ENCODE measurements around the gene GNG7. TPM values are rescaled to one million over a fixed set of nuclear protein-coding genes. Genes with fewer than 3 reads are reported as not detected.
"Not testable (repeated sequence)": the region's sequence is repeated elsewhere in the genome, so short reads cannot be mapped to it uniquely, and the experiment has no call there.

Gene GNG7
- total RNA-seq, 2 experiments from 2014 or later, result 1.1 to 1.2 TPM

DNA sequence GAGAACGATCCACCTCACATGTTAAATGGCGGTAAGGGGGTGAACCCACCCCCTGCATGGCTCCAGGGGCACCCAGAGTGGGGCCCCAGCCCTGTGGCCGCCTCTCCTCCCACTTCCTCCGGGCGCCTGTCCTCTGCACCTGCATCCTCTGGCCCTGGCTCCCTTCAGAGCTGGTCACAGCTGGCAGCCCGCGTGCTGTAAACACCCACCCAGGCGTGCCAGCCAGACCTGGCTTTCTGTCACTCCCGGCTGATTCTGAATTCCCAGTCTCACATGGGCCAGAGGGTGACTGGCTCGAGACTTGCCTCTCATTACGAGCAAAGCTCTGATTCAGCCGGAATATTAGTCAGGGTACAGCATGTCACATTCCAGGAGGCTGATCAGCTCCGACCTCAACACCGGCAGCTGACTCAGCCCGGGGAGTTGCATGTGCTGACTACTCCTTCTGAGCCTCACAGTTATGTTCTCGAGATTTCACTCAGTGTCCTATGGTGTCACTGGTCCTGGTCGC, 75.1 kb downstream of the GNG7 start:
- intact Hi-C loops (cut with DNase I, micrococcal nuclease), result loop anchor here in 1 of 2 experiments (10.0 kb wide), 1 partner anchor 363 kb away; no protein-coding TSS in a partner anchor
- peak; percentile 84 for DNase-seq
- POLR2A ChIA-PET, result interaction anchor here (1.1 to 1.3 kb wide), 3 partner anchors 20 to 151 kb away, joined by 3 to 14 read pairs (median 4); partner anchors contain the start of gene GADD45B
- H3K36me3 Mint-ChIP-seq (ENCODE audit: low read depth), result peaks cover 14% of the 10 kb centered on the region
- peaks cover 16% of the 10 kb centered on the region for H3K9me3 Mint-ChIP-seq (ENCODE audit: low read depth)
- ATAC-seq, result peak; percentile 97
- H3K27ac Mint-ChIP-seq, result peak overlapping the region; percentile 81
- peak overlapping the region; percentile 38 for H3K4me3 Mint-ChIP-seq
- H3K4me1 Mint-ChIP-seq, result peaks cover 39% of the 10 kb centered on the region
- CTCF ChIA-PET, result interaction anchor here (1.0 to 2.4 kb wide), 7 partner anchors 9 to 166 kb away, joined by 3 to 17 read pairs (median 8); no protein-coding TSS in a partner anchor
- H3K27me3 Mint-ChIP-seq, result no peaks in the 10 kb centered on the region

- no peak for ATAC-seq
- peaks cover 14% of the 10 kb centered on the region for H3K36me3 Mint-ChIP-seq (ENCODE audit: low read depth)
- DNase-seq, result no peak
- no peak overlapping the region for H3K4me3 Mint-ChIP-seq
- no peak overlapping the region for H3K27ac Mint-ChIP-seq
- peaks cover 13% of the 10 kb centered on the region for H3K9me3 Mint-ChIP-seq (ENCODE audit: low read depth)
- peaks cover 55% of the 10 kb centered on the region for H3K4me1 Mint-ChIP-seq
- ChIA-PET POLR2A (no interaction called here), CTCF (interaction anchor here (2.0 kb wide), 1 partner anchor 14 kb away, joined by 5 read pairs; no protein-coding TSS in a partner anchor)
- intact Hi-C loops (cut with DNase I, micrococcal nuclease), result loop anchor here in 1 of 2 experiments (10.0 kb wide), 1 partner anchor 361 kb away; no protein-coding TSS in a partner anchor
- no peaks in the 10 kb centered on the region for H3K27me3 Mint-ChIP-seq
Observed at GRCh38 chr19:2625434-2625833, 77.1 kb downstream of the GNG7 start.

GRCh38 chr19:2624537-2625091, 77.9 kb downstream of the GNG7 start:
- H3K27me3 Mint-ChIP-seq, result no peaks in the 10 kb centered on the region
- no peak overlapping the region for H3K4me3 Mint-ChIP-seq
- CTCF ChIA-PET, result interaction anchor here (0.6 to 2.0 kb wide), 2 partner anchors 13 to 152 kb away, joined by 4 to 5 read pairs; no protein-coding TSS in a partner anchor
- H3K9me3 Mint-ChIP-seq (ENCODE audit: low read depth), result peaks cover 13% of the 10 kb centered on the region
- peaks cover 56% of the 10 kb centered on the region for H3K4me1 Mint-ChIP-seq
- peaks cover 12% of the 10 kb centered on the region for H3K36me3 Mint-ChIP-seq (ENCODE audit: low read depth)
- POLR2A ChIA-PET, result interaction anchor here (0.6 to 1.2 kb wide), 2 partner anchors 24 to 149 kb away, joined by 4 to 5 read pairs; partner anchors contain the start of gene GADD45B
- no peak overlapping the region for H3K27ac Mint-ChIP-seq
- no peak for DNase-seq
- intact Hi-C loops (cut with DNase I, micrococcal nuclease), result loop anchor here (5.0 to 10.0 kb wide), 3 partner anchors 72 to 360 kb away; no protein-coding TSS in a partner anchor
- ATAC-seq, result no peak

DNA sequence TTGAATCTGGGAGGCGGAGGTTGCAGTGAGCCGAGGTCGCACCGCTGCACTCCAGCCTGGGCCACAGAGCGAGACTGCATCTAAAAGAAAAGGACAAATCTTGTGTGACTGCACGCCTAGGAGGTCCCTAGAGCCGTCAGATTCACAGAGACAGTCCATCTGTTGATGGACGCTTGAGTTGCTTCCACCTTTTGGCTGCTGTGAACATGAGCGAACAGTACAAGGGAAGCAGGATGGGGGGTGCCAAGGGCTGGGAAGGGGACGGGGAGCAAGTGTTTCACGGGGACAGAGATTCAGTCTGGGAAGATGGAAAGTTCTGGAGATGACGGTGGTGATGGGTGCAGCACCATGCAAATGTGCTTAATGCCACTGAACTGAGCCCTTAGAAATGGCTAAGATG, 78.7 kb downstream of the GNG7 start:
- peaks cover 7% of the 10 kb centered on the region for H3K36me3 Mint-ChIP-seq (ENCODE audit: low read depth)
- H3K9me3 Mint-ChIP-seq (ENCODE audit: low read depth), result peaks cover 8% of the 10 kb centered on the region
- ChIA-PET CTCF (interaction anchor here (1.1 kb wide), 1 partner anchor 10 kb away, joined by 4 read pairs; no protein-coding TSS in a partner anchor), POLR2A (interaction anchor here (1.2 kb wide), 1 partner anchor 148 kb away, joined by 5 read pairs; the partner anchor contains the start of gene GADD45B)
- peaks cover 57% of the 10 kb centered on the region for H3K4me1 Mint-ChIP-seq
- H3K27me3 Mint-ChIP-seq, result no peaks in the 10 kb centered on the region
- no peak overlapping the region for H3K4me3 Mint-ChIP-seq
- no peak for ATAC-seq
- peak overlapping the region; percentile 13 for H3K27ac Mint-ChIP-seq
- intact Hi-C loops (cut with DNase I, micrococcal nuclease), result loop anchor here (5.0 to 10.0 kb wide), 3 partner anchors 71 to 359 kb away; no protein-coding TSS in a partner anchor
- DNase-seq, result no peak

- ChIA-PET POLR2A (interaction anchor here (7.9 kb wide), 1 partner anchor 146 kb away, joined by 106 read pairs; the partner anchor contains the start of gene GADD45B), CTCF (interaction anchor here (0.6 to 2.8 kb wide), 5 partner anchors 8 to 148 kb away, joined by 3 to 23 read pairs (median 3); no protein-coding TSS in a partner anchor)
- ATAC-seq; H3K27me3 Mint-ChIP-seq; DNase-seq; H3K36me3 Mint-ChIP-seq (ENCODE audit: low read depth); H3K9me3 Mint-ChIP-seq (ENCODE audit: low read depth): not testable (repeated sequence)
- Mint-ChIP-seq H3K4me1 (peaks cover 57% of the 10 kb centered on the region), H3K27ac (peak overlapping the region; percentile 96), H3K4me3 (peak overlapping the region; percentile 75)
- intact Hi-C loops (cut with DNase I, micrococcal nuclease), result loop anchor here (5.0 to 10.0 kb wide), 3 partner anchors 70 to 358 kb away; no protein-coding TSS in a partner anchor
Observed at GRCh38 chr19:2622371-2622961, 80.0 kb downstream of the GNG7 start.

DNA sequence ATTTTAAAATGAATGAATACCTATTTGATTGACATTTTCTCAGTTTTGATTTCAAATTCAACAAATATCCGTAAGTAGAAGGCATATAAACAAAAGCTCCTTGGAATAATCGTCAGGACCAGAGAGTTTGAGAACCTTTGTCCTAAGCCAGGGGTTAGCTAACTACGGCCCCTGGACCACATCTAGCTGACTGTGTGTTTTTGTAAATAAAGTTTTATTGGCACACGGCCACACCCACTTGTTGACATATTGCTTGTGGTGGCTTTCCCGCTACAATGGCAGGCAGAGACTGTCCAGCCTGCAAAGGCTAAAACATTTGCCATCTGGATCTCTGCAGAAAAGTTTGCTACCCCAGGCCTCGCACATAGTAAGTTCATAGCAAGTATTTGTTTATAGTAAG, 83.4 kb downstream of the GNG7 start:
- Mint-ChIP-seq H3K27me3 (no peaks in the 10 kb centered on the region), H3K27ac (peak overlapping the region; percentile 86), H3K36me3 (ENCODE audit: low read depth) (no peaks in the 10 kb centered on the region), H3K4me3 (peak overlapping the region; percentile 46), H3K4me1 (peaks cover 60% of the 10 kb centered on the region), H3K9me3 (ENCODE audit: low read depth) (no peaks in the 10 kb centered on the region)
- ChIA-PET CTCF (interaction anchor here (0.6 to 1.9 kb wide), 13 partner anchors 8 to 200 kb away, joined by 3 to 12 read pairs (median 4); partner anchors contain the start of gene GADD45B), POLR2A (interaction anchor here (0.9 to 7.9 kb wide), 5 partner anchors 9 to 142 kb away, joined by 3 to 106 read pairs (median 5); partner anchors contain the start of gene GADD45B)
- intact Hi-C loops (cut with DNase I, micrococcal nuclease), result loop anchor here (10.0 kb wide), 2 partner anchors 384 to 464 kb away; partner anchors contain the start of genes AP3D1 (in 1 of the 2), PLEKHJ1 (in 1 of the 2) and SF3A2 (in 1 of the 2)
- no peak for DNase-seq
- no peak for ATAC-seq

- no peaks in the 10 kb centered on the region for H3K36me3 Mint-ChIP-seq (ENCODE audit: low read depth)
- ChIA-PET POLR2A (interaction anchor here (0.9 to 7.9 kb wide), 5 partner anchors 9 to 142 kb away, joined by 3 to 106 read pairs (median 5); partner anchors contain the start of gene GADD45B), CTCF (interaction anchor here (0.7 to 1.9 kb wide), 14 partner anchors 9 to 305 kb away, joined by 3 to 12 read pairs (median 4); partner anchors contain the start of genes GADD45B and LMNB2)
- H3K27me3 Mint-ChIP-seq, result no peaks in the 10 kb centered on the region
- peak overlapping the region; percentile 46 for H3K4me3 Mint-ChIP-seq
- H3K9me3 Mint-ChIP-seq (ENCODE audit: low read depth), result no peaks in the 10 kb centered on the region
- intact Hi-C loops (cut with DNase I, micrococcal nuclease), result loop anchor here (10.0 kb wide), 2 partner anchors 384 to 464 kb away; partner anchors contain the start of genes AP3D1 (in 1 of the 2), PLEKHJ1 (in 1 of the 2) and SF3A2 (in 1 of the 2)
- peak overlapping the region; percentile 77 for H3K27ac Mint-ChIP-seq
- ATAC-seq, result no peak
- H3K4me1 Mint-ChIP-seq, result peaks cover 64% of the 10 kb centered on the region
- DNase-seq, result peak; percentile 94
Observed at GRCh38 chr19:2618611-2619010, 83.9 kb downstream of the GNG7 start.

DNA sequence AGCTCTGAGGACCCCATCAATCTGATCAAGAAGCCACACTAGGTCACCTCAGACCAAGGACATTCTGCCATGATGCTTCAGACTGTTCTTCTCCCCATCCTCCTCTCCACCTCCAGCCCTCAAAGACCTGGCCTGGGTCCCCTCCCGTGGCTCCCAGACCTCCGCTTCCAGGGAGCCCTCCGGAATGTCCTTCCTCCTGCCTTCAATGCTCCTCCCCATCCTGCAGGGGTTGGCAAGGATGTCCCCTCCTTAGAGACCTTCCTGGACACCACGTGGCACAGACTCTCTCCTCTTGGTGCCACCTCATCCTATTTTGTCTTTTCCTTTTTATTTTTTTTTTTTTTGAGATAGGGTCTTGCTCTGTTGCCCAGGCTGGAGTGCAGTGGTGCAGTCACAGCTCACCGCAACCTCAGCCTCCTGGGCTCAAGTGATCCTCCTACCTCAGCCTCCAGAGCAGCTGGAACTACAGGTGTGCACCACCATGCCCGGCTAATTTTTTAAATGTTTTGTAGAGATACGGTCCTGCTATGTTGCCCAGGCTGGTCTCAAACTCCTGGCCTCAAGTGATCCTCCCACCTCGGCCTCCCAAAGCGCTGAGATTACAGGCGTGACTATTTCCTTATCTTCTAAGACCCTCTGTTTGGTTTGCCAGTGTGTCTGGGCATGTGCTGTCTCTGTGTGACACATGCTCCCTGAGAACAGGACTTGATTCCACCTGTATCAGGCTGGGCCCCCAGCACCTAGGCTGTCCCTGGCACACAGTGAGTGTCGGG, 84.9 kb downstream of the GNG7 start:
- Mint-ChIP-seq H3K36me3 (ENCODE audit: low read depth) (no peaks in the 10 kb centered on the region), H3K4me1 (peaks cover 67% of the 10 kb centered on the region), H3K27ac (peak overlapping the region; percentile 77), H3K4me3 (peak overlapping the region; percentile 46), H3K27me3 (no peaks in the 10 kb centered on the region), H3K9me3 (ENCODE audit: low read depth) (no peaks in the 10 kb centered on the region)
- ChIA-PET POLR2A (interaction anchor here (1.2 to 7.9 kb wide), 3 partner anchors 18 to 141 kb away, joined by 3 to 106 read pairs (median 10); partner anchors contain the start of gene GADD45B), CTCF (interaction anchor here (0.6 to 2.4 kb wide), 12 partner anchors 10 to 304 kb away, joined by 3 to 17 read pairs (median 6); partner anchors contain the start of genes GADD45B and LMNB2)
- ATAC-seq (no peak), DNase-seq (no peak)
- intact Hi-C loops (cut with DNase I, micrococcal nuclease), result loop anchor here (10.0 kb wide), 2 partner anchors 383 to 463 kb away; partner anchors contain the start of genes AP3D1 (in 1 of the 2), PLEKHJ1 (in 1 of the 2) and SF3A2 (in 1 of the 2)

- ATAC-seq (peak; percentile 12), DNase-seq (peak; percentile 78)
- Mint-ChIP-seq H3K4me1 (peaks cover 68% of the 10 kb centered on the region), H3K4me3 (no peak overlapping the region), H3K27ac (peak overlapping the region; percentile 51), H3K36me3 (ENCODE audit: low read depth) (no peaks in the 10 kb centered on the region), H3K9me3 (ENCODE audit: low read depth) (no peaks in the 10 kb centered on the region), H3K27me3 (no peaks in the 10 kb centered on the region)
- intact Hi-C loops (cut with DNase I, micrococcal nuclease), result loop anchor here (10.0 kb wide), 2 partner anchors 382 to 462 kb away; partner anchors contain the start of genes AP3D1 (in 1 of the 2), PLEKHJ1 (in 1 of the 2) and SF3A2 (in 1 of the 2)
- CTCF ChIA-PET, result interaction anchor here (0.6 to 2.4 kb wide), 9 partner anchors 9 to 224 kb away, joined by 3 to 17 read pairs (median 4); partner anchors contain the start of gene LMNB2
- POLR2A ChIA-PET, result interaction anchor here (0.9 to 7.9 kb wide), 2 partner anchors 140 to 160 kb away, joined by 4 to 106 read pairs; partner anchors contain the start of gene GADD45B
Observed at GRCh38 chr19:2616741-2617392, 85.6 kb downstream of the GNG7 start.
